Hepatocyte (in vitro differentiated cells): Measurements from ENCODE around the gene PCDHA2. TPM values are rescaled to one million over a fixed set of nuclear protein-coding genes. Genes with fewer than 3 reads are reported as not detected.
A peak's percentile ranks its signal among the peaks of the same experiment; 100 is the strongest.
"Not testable (repeated sequence)": the region's sequence is repeated elsewhere in the genome, so short reads cannot be mapped to it uniquely, and the experiment has no call there.

Experiments used
- DNase-seq: peaks from one replicate; pipeline ENCODE4 v3.0.0-alpha.2; 2016; ENCODE audit warnings: low spot score
- H2AFZ ChIP-seq: fragments of 200-600 bp; sonication (generic); 2 replicates; pipeline ENCODE4 v1.6.0; 2016; ENCODE audit warnings: antibody characterized with exemption, mild to moderate bottlenecking
- H3K27ac ChIP-seq: fragments of 200-600 bp; sonication (generic); 2 replicates; pipeline ENCODE4 v1.5.1; 2016; ENCODE audit warnings: mild to moderate bottlenecking
- H3K27me3 ChIP-seq: fragments of 200-600 bp; sonication (generic); 2 replicates; pipeline ENCODE4 v1.6.1; 2016
- H3K36me3 ChIP-seq: fragments of 200-600 bp; sonication (generic); replicated peaks from 2 replicates; pipeline ENCODE4 v1.5.1; 2016; ENCODE audit warnings: low read depth; ENCODE audit not compliant: insufficient read depth
- H3K4me1 ChIP-seq: fragments of 200-600 bp; sonication (generic); 2 replicates; pipeline ENCODE4 v1.5.1; 2016; ENCODE audit warnings: mild to moderate bottlenecking, moderate library complexity; ENCODE audit not compliant: insufficient read depth
- H3K4me2 ChIP-seq: fragments of 200-600 bp; sonication (generic); 2 replicates; pipeline ENCODE4 v1.6.0; 2016
- H3K4me3 ChIP-seq: fragments of 200-600 bp; sonication (generic); 2 replicates; pipeline ENCODE4 v1.5.1; 2016; ENCODE audit warnings: mild to moderate bottlenecking
- H3K79me2 ChIP-seq: fragments of 200-600 bp; sonication (generic); 2 replicates; pipeline ENCODE4 v1.6.0; 2017; ENCODE audit warnings: mild to moderate bottlenecking
- H3K9me2 ChIP-seq: fragments of 200-600 bp; sonication (generic); replicated peaks from 2 replicates; pipeline ENCODE4 v1.6.0; 2017; ENCODE audit warnings: mild to moderate bottlenecking; ENCODE audit not compliant: insufficient read depth
- H3K9me3 ChIP-seq: fragments of 200-600 bp; sonication (generic); 2 replicates; pipeline ENCODE4 v1.5.1; 2016; ENCODE audit warnings: low read depth, mild to moderate bottlenecking
- H4K20me1 ChIP-seq: fragments of 200-600 bp; sonication (generic); 2 replicates; pipeline ENCODE4 v1.6.0; 2016; ENCODE audit warnings: mild to moderate bottlenecking; ENCODE audit not compliant: insufficient read depth, poor library complexity, severe bottlenecking
- CTCF ChIP-seq: fragments of 200-600 bp; sonication (generic); IDR thresholded peaks from 2 replicates; pipeline ENCODE4 v1.5.1; 2016; ENCODE audit warnings: antibody characterized with exemption, mild to moderate bottlenecking; ENCODE audit not compliant: poor library complexity
- EZH2 ChIP-seq: fragments of 200-600 bp; sonication (generic); IDR thresholded peaks from 2 replicates; pipeline ENCODE4 v1.6.1; 2016; ENCODE audit warnings: antibody characterized with exemption, mild to moderate bottlenecking, borderline replicate concordance
- EZH2phosphoT487 ChIP-seq: fragments of 200-600 bp; sonication (generic); IDR thresholded peaks from one replicate; pipeline ENCODE4 v1.6.1; 2018; ENCODE audit warnings: antibody characterized with exemption, mild to moderate bottlenecking, low read depth, moderate library complexity; ENCODE audit not compliant: unreplicated experiment, severe bottlenecking
- WGBS: methylation state at CpG from one replicate; pipeline ENCODE4 v1.1.6; 2016; ENCODE audit warnings: low lambda C conversion rate; ENCODE audit errors: missing lambda C conversion rate; 5-methylcytosine and 5-hydroxymethylcytosine counted together
- polyA plus RNA-seq: library from polyadenylated mRNA; unstranded; fragments of >200 nt; fragmentation: Nextera tagmentation; extraction: Ambion mirVana; gene quantifications from 2 replicates; pipeline ENCODE4 v1.2.1, GENCODE V29; 2016
- total RNA-seq: library from RNA; depleted of rRNA; stranded (reverse); fragments of >200 nt; gene quantifications from 2 replicates; pipeline ENCODE4 v1.2.3, GENCODE V29; 2014

Gene PCDHA2
- total and polyA plus RNA-seq, 2 experiments from 2014 or later: 2.0 to 3.9 TPM

DNA sequence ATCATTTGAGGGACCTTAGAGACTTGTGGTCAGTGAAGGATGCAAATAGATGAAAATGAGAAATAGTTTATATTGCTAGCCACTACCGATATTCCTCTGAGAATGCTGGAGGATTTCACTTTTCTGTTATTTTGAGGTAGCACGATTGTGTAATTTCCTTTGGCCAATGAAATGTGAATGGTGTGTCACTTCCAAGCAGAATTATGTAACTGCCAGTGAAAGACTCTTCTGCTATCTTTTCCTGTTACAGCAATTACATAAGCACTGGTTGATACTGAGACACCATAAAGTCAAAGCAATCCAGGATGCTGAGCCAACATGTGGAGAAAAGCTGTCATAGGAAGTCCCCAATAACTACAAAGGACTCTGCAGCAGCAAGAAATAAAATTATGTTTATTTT is 3.6 kb upstream of the PCDHA2 start:
- Histone ChIP-seq H4K20me1 (no peaks in the 10 kb centered on the region), H3K4me3 (no peak overlapping the region), H3K36me3 (no peaks in the 10 kb centered on the region), H3K4me1 (no peaks in the 10 kb centered on the region), H3K9me2 (no peaks in the 10 kb centered on the region), H3K27ac (no peak overlapping the region), H2AFZ (no peak overlapping the region), H3K79me2 (no peaks in the 10 kb centered on the region), H3K9me3 (peaks cover 14% of the 10 kb centered on the region), H3K27me3 (no peaks in the 10 kb centered on the region), H3K4me2 (no peak overlapping the region)
- WGBS: 88% methylated on average over 2 of the region's 2 CpGs
- DNase-seq: no peak
- no peak for TF ChIP-seq CTCF
- TF ChIP-seq EZH2: no peak
- TF ChIP-seq EZH2phosphoT487: no peak

DNA sequence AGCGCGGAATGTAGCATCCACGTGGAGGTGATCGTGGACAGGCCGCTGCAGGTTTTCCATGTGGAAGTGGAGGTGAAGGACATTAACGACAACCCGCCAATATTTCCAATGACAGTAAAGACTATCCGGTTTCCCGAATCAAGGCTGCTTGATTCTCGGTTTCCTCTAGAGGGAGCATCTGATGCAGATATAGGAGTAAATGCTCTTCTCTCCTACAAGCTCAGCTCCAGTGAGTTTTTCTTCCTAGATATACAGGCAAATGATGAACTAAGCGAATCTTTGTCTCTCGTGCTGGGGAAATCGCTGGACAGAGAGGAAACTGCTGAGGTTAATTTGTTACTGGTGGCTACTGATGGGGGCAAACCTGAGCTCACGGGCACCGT is 598 bp downstream of the PCDHA2 start:
- H2AFZ ChIP-seq: peak overlapping the region; percentile 57
- no peaks in the 10 kb centered on the region for H3K27me3 ChIP-seq
- peaks cover 24% of the 10 kb centered on the region for H3K9me3 ChIP-seq
- no peaks in the 10 kb centered on the region for H4K20me1 ChIP-seq
- peak; percentile 54 for DNase-seq
- H3K79me2 ChIP-seq: no peaks in the 10 kb centered on the region
- H3K4me3 ChIP-seq: peak overlapping the region; percentile 34
- 24% methylated on average over 15 of the region's 15 CpGs for WGBS
- H3K4me2 ChIP-seq: peak overlapping the region; percentile 66
- TF ChIP-seq EZH2 (no peak), EZH2phosphoT487 (no peak), CTCF (peak; percentile 52)
- H3K27ac ChIP-seq: peak overlapping the region; percentile 14
- H3K4me1 ChIP-seq: no peaks in the 10 kb centered on the region
- no peaks in the 10 kb centered on the region for H3K9me2 ChIP-seq
- no peaks in the 10 kb centered on the region for H3K36me3 ChIP-seq

DNA sequence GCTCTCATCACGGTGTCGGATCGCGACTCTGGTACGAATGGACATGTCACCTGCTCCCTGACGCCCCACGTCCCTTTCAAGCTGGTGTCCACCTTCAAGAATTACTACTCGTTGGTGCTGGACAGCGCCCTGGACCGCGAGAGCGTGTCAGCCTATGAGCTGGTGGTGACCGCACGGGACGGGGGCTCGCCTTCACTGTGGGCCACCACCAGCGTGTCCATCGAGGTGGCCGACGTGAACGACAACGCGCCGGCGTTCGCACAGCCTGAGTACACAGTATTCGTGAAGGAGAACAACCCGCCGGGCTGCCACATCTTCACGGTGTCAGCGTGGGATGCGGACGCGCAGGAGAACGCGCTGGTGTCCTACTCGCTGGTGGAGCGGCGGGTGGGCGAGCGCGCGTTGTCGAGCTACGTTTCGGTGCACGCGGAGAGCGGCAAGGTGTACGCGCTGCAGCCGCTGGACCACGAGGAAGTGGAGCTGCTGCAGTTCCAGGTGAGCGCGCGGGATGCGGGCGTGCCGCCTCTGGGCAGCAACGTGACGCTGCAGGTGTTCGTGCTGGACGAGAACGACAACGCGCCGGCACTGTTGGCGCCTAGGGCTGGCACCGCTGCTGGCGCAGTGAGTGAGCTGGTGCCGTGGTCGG is 1.5 kb downstream of the PCDHA2 start:
- not testable (repeated sequence) for H2AFZ ChIP-seq, H3K27me3 ChIP-seq, H3K79me2 ChIP-seq, H3K4me2 ChIP-seq, H3K4me3 ChIP-seq, H4K20me1 ChIP-seq, H3K4me1 ChIP-seq, DNase-seq, H3K36me3 ChIP-seq, H3K27ac ChIP-seq, H3K9me2 ChIP-seq
- peaks cover 32% of the 10 kb centered on the region for H3K9me3 ChIP-seq
- WGBS: 99% methylated on average over 65 of the region's 72 CpGs

- no peaks in the 10 kb centered on the region for H3K4me1 ChIP-seq
- no peaks in the 10 kb centered on the region for H3K79me2 ChIP-seq
- no peak for TF ChIP-seq EZH2phosphoT487
- TF ChIP-seq EZH2: no peak
- no peak for TF ChIP-seq CTCF
- WGBS: 100% methylated on average over 26 of the region's 39 CpGs
- peaks cover 2% of the 10 kb centered on the region for H3K36me3 ChIP-seq
- no peak overlapping the region for H2AFZ ChIP-seq
- H3K27me3 ChIP-seq: no peaks in the 10 kb centered on the region
- no peak overlapping the region for H3K4me2 ChIP-seq
- DNase-seq: no peak
- H3K27ac ChIP-seq: no peak overlapping the region
- H4K20me1 ChIP-seq: no peaks in the 10 kb centered on the region
- no peaks in the 10 kb centered on the region for H3K9me2 ChIP-seq
- peaks cover 32% of the 10 kb centered on the region for H3K9me3 ChIP-seq
- no peak overlapping the region for H3K4me3 ChIP-seq
These were observed 2.1 kb downstream of the PCDHA2 start for GRCh38 chr5:140796718-140797095.
